K562 (cell line): ENCODE data around the gene TRIM31. TPM values are rescaled to one million over a fixed set of nuclear protein-coding genes. Genes with fewer than 3 reads are reported as not detected.
A peak's percentile ranks its signal among the peaks of the same experiment; 100 is the strongest.

ENCODE experiments used
- ATAC-seq: fragments of 200-7000 bp; cut with Tn5 transposase; 3 replicates; pipeline ENCODE4 v1.9.1; 2020; ENCODE audit warnings: moderate library complexity
- BruUV-seq: library from RNA; stranded (reverse); fragments of 400-500 nt; replicated peaks from 2 replicates; lab custom pipeline; 2021; lab: Mats Ljungman, UMichigan
- CTCF ChIA-PET: fragments of 300-600 bp; formaldehyde crosslinking; extraction: SDS; loops from one replicate; lab custom pipeline; 2021; ENCODE audit warnings: low intra/inter-chr PET ratio; lab: Yijun Ruan, JAX
- POLR2A ChIA-PET: fragments of 300-600, 350-650 bp; sonication (Branson Sonifier 250); formaldehyde crosslinking; extraction: SDS; loops from one replicate; lab custom pipeline; 2021; ENCODE audit warnings: antibody characterized with exemption, inconsistent platforms; lab: Yijun Ruan, JAX
- DNase-seq, 4 experiments: peaks; one replicate each; pipeline versions ENCODE4 v3.0.0 to v3.0.0-alpha.2; 2011 to 2018; ENCODE audit warnings: low spot score in 3 of 4, mixed read lengths in 3 of 4; ENCODE audit errors: extremely low read depth in 1 of 4
- FAIRE-seq: peaks from 2 replicates; lab custom pipeline; 2011; peaks lifted over from hg19 to GRCh38; lab: Jason Lieb, UNC
- H2AFZ ChIP-seq: 2 replicates; pipeline ENCODE4 v1.6.0; 2011; ENCODE audit warnings: low read depth, low read length, control low read depth, inconsistent platforms
- H3K27ac ChIP-seq: fragments of 200-600 bp; 3 replicates; pipeline ENCODE4 v1.8.0; 2011; ENCODE audit warnings: low read depth, mild to moderate bottlenecking, control low read depth, inconsistent platforms, low read length, moderate library complexity, mixed read lengths; ENCODE audit errors: extremely low read depth
- H3K27me3 ChIP-seq, 2 experiments: fragments of 300-600 bp in 1 of 2; 2 replicates in 1 of 2; 3 replicates in 1 of 2; pipeline versions ENCODE4 v1.6.0 to v1.8.0; 2011; ENCODE audit warnings: inconsistent platforms in 2 of 2, low read length in 2 of 2, mild to moderate bottlenecking in 1 of 2, mixed read lengths in 1 of 2, moderate library complexity in 1 of 2; ENCODE audit not compliant: control insufficient read depth in 2 of 2, insufficient read depth in 2 of 2
- H3K36me3 ChIP-seq: fragments of 300-600 bp; 3 replicates; pipeline ENCODE4 v1.8.0; 2011; ENCODE audit warnings: mild to moderate bottlenecking, low read length, inconsistent platforms; ENCODE audit not compliant: control insufficient read depth, insufficient read depth
- H3K4me1 ChIP-seq, 2 experiments: fragments of 200-600 bp in 1 of 2; replicated peaks in 1 of 2; 2 replicates in 1 of 2; 3 replicates in 1 of 2; pipeline versions ENCODE4 v1.5.1 to v1.8.0; 2011; ENCODE audit warnings: inconsistent platforms in 2 of 2, low read length in 2 of 2, mild to moderate bottlenecking in 1 of 2, mixed read lengths in 1 of 2, moderate library complexity in 1 of 2; ENCODE audit not compliant: control insufficient read depth in 2 of 2, insufficient read depth in 2 of 2
- H3K4me2 ChIP-seq: 2 replicates; pipeline ENCODE4 v1.6.1; 2011; ENCODE audit warnings: low read length, control low read depth, inconsistent platforms, mixed read lengths; ENCODE audit not compliant: insufficient read depth
- H3K4me3 ChIP-seq: fragments of 200-600 bp; sonication (generic), shearing (Covaris generic); 2 replicates; pipeline ENCODE4 v1.5.1; 2016; ENCODE audit warnings: control low read depth, inconsistent platforms
- H3K79me2 ChIP-seq: fragments of 200-600 bp; 3 replicates; pipeline ENCODE4 v1.8.0; 2011; ENCODE audit warnings: low read length, inconsistent platforms; ENCODE audit not compliant: control insufficient read depth, insufficient read depth
- H3K9ac ChIP-seq, 2 experiments: 2 replicates each; pipeline versions ENCODE4 v1.6.0 to v1.6.1; 2011; ENCODE audit warnings: low read depth in 2 of 2, low read length in 2 of 2, control low read depth in 1 of 2, inconsistent platforms in 1 of 2, mild to moderate bottlenecking in 1 of 2, mixed read lengths in 1 of 2; ENCODE audit not compliant: insufficient read depth in 1 of 2
- H3K9me1 ChIP-seq: one replicate; pipeline ENCODE4 v1.6.0; 2011; ENCODE audit warnings: inconsistent platforms, mild to moderate bottlenecking, low read length, moderate library complexity; ENCODE audit not compliant: control insufficient read depth, insufficient read depth
- H3K9me3 ChIP-seq: replicated peaks from 2 replicates; pipeline ENCODE4 v1.5.1; 2011; ENCODE audit warnings: low read depth, low read length, inconsistent platforms; ENCODE audit not compliant: control insufficient read depth, insufficient read depth
- H4K20me1 ChIP-seq: replicated peaks from 2 replicates; pipeline ENCODE4 v1.6.1; 2011; ENCODE audit warnings: low read length, inconsistent platforms, mixed read lengths; ENCODE audit not compliant: control insufficient read depth, insufficient read depth
- CREM ChIP-seq: IDR thresholded peaks from 2 replicates; pipeline ENCODE4 v1.6.1; 2014; ENCODE audit warnings: antibody characterized with exemption, low read depth
- DIDO1 ChIP-seq: fragments of 450-650 bp; IDR thresholded peaks from 2 replicates; pipeline ENCODE4 v1.6.1; 2016; ENCODE audit warnings: low read depth, missing biosample characterization, missing genetic modification characterization
- E2F3 ChIP-seq: fragments of 250-450 bp; sonication (Bioruptor Pico); IDR thresholded peaks from 2 replicates; pipeline ENCODE4 v1.4.0; 2020; ENCODE audit warnings: mild to moderate bottlenecking
- EP300 ChIP-seq: IDR thresholded peaks from 2 replicates; pipeline ENCODE4 v1.6.1; 2012; ENCODE audit warnings: low read length, improper control_type of control experiment
- ILK ChIP-seq: fragments of 450-650 bp; IDR thresholded peaks from 2 replicates; pipeline ENCODE4 v1.6.1; 2016; ENCODE audit warnings: missing genetic modification characterization, low read depth, mild to moderate bottlenecking, missing compliant biosample characterization, moderate library complexity, borderline replicate concordance
- KLF10 ChIP-seq: fragments of 250-450 bp; sonication (Bioruptor Pico); IDR thresholded peaks from 2 replicates; pipeline ENCODE4 v1.6.1; 2021; ENCODE audit warnings: matching md5 sums
- MAFG ChIP-seq: fragments of 450-650 bp; conservative IDR thresholded peaks from 2 replicates; pipeline ENCODE4 v1.6.1; 2016; ENCODE audit warnings: missing genetic modification characterization, missing compliant biosample characterization
- SIN3B ChIP-seq: fragments of 450-650 bp; IDR thresholded peaks from 2 replicates; pipeline ENCODE4 v1.6.1; 2017; ENCODE audit warnings: low read depth, mild to moderate bottlenecking, moderate library complexity
- SMAD2 ChIP-seq: fragments of 150-350 bp; IDR thresholded peaks from 2 replicates; pipeline ENCODE4 v1.6.1; 2014; ENCODE audit warnings: low read depth, mild to moderate bottlenecking, low read length
- SNIP1 ChIP-seq: fragments of 450-650 bp; IDR thresholded peaks from 2 replicates; pipeline ENCODE4 v1.7.1; 2017; ENCODE audit warnings: low read depth, mild to moderate bottlenecking
- TBL1XR1 ChIP-seq, 2 experiments: IDR thresholded peaks; 2 replicates each; pipeline ENCODE4 v1.6.1; 2012; ENCODE audit warnings: improper control_type of control experiment in 2 of 2, low read length in 2 of 2, mild to moderate bottlenecking in 1 of 2
- TRIM28 ChIP-seq: fragments of 450-650 bp; IDR thresholded peaks from 2 replicates; pipeline ENCODE4 v1.6.1; 2017
- ZBTB7A ChIP-seq: IDR thresholded peaks from 2 replicates; pipeline ENCODE4 v1.6.1; 2011; ENCODE audit warnings: low read depth, mild to moderate bottlenecking, low read length, moderate library complexity, borderline replicate concordance; ENCODE audit not compliant: control insufficient read depth
- ZNF212 ChIP-seq: fragments of 450-650 bp; formaldehyde crosslinking; IDR thresholded peaks from 2 replicates; pipeline ENCODE4 v1.4.0; 2020; ENCODE audit warnings: mild to moderate bottlenecking
- ZNF57 ChIP-seq: fragments of 450-650 bp; formaldehyde crosslinking; IDR thresholded peaks from 2 replicates; pipeline ENCODE4 v1.4.0; 2020; ENCODE audit warnings: mild to moderate bottlenecking, moderate library complexity
- ZNF79 ChIP-seq: fragments of 250-450 bp; sonication (Bioruptor Pico); IDR thresholded peaks from 2 replicates; pipeline ENCODE4 v1.4.0; 2020; ENCODE audit warnings: low read depth, mild to moderate bottlenecking, moderate library complexity
- WGBS: fragments of 100-300 bp; shearing (Covaris generic); methylation state at CpG from one replicate; pipeline ENCODE4 v1.1.6; 2016; ENCODE audit warnings: low coverage, mixed read lengths; ENCODE audit not compliant: insufficient coverage; ENCODE audit errors: missing lambda C conversion rate; 5-methylcytosine and 5-hydroxymethylcytosine counted together
- in situ Hi-C: fragments of 300-500 bp; cut with MboI; formaldehyde crosslinking; loops from 4 replicates; pipeline ENCODE4 v1.15.0; 2018; ENCODE audit warnings: inconsistent platforms, mixed read lengths
- intact Hi-C: fragments of 100-400 bp; cut with micrococcal nuclease; formaldehyde crosslinking; loops from 2 replicates; pipeline ENCODE4 v1.14.2; 2022
- polyA plus RNA-seq, 8 experiments: library from polyadenylated mRNA; depleted of rRNA in 4 of 8; stranded (reverse) in 5 of 8; unstranded in 3 of 8; fragments of >200 nt; fragmentation: Nextera tagmentation in 2 of 8; fragmentation: Illumina TruSeq in 1 of 8; extraction: Ambion mirVana in 2 of 8; extraction: Trizol in 1 of 8; gene quantifications; 2 replicates each; pipeline versions ENCODE4 v1.2.1 to v1.2.3, GENCODE V29; 2011 to 2014; ENCODE audit warnings: inconsistent platforms in 1 of 8, missing spikeins in 1 of 8
- total RNA-seq, 7 experiments: library from RNA; depleted of rRNA in 6 of 7; stranded (reverse); fragments of >200 nt in 6 of 7; fragmentation: Illumina TruSeq in 2 of 7; extraction: Trizol in 2 of 7; gene quantifications; 2 replicates each; pipeline versions ENCODE4 v1.2.1 to v1.2.3, GENCODE V29; 2011 to 2021; ENCODE audit warnings: low replicate concordance in 1 of 7
- TF ChIP-seq, protein P1 (sequence below), 2 experiments: fragments of 450-650 bp; conservative IDR thresholded peaks; 2 replicates each; pipeline ENCODE4 v1.6.1; 2017; ENCODE audit warnings: mild to moderate bottlenecking in 2 of 2, moderate library complexity in 2 of 2
- TF ChIP-seq, protein P2 (sequence below): fragments of 250-450 bp; sonication (Bioruptor Pico); IDR thresholded peaks from 2 replicates; pipeline ENCODE4 v1.9.0; 2021; ENCODE audit warnings: mild to moderate bottlenecking, inconsistent platforms

TRIM31 gene
- total and polyA plus RNA-seq, 9 of the 15 experiments (the other 6 are each of a cell fraction or from before 2014, with no cell fraction given), result not detected

DNA sequence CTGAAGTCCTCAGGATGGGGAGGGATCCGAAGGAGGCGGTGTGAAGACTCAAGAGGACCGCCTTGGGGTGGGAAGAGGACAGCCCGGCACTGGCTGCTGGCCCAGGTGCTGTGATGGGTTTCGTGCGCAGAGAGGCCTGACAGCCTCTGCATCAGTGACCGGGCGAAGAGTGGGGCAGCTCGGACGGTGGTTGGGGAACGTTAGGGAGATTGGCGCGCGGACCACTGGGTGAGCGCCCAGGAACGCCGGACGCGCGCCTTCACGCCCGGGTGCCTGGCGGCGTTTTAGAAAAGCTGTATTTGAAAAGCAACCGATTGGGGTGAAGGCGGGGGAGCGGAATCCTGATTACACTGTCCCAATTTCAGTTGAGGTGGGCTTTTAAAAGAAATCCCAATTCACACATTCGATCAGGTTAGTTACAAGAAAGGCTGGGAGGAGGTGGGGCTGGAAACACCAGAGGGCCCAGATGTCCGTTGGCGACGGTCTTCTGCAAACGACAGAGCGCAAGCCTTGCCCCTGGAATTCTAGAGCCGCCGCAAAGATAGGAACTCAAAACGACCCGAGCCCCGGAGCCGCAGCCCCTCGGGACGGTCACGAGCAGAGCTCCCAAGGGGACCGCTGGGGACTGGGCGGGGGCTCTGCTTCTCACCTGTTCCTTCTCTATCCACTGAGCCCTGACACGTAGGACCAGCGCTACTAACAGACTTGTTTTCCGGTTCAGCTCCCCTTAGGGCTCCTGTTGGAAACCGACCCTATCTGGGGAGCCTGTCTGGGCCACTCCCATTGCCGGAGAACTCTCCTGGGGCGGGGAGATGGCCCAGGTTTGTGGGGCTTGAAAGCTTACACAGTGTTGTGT lies 14.6 kb upstream of the TRIM31 start:
- POLR2A ChIA-PET, result interaction anchor here (1.9 kb wide), 1 partner anchor 8 kb away, joined by 6 read pairs; the partner anchor contains the start of gene TRIM40
- TF ChIP-seq ZBTB7A (no peak), SNIP1 (no peak), TBL1XR1 (IDR thresholded peaks at IDR 0.05; ENCODE audit: low read length in 2 of 2) (no peak), TRIM28 (no peak), ZNF57 (CRISPR knock-in tag) (no peak), KLF10 (no peak), DIDO1 (no peak), CREM (no peak), ZNF79 (CRISPR knock-in tag) (no peak), SMAD2 (no peak), MAFG (tag) (no peak), SIN3B (no peak), E2F3 (CRISPR knock-in tag) (no peak), ZNF212 (CRISPR knock-in tag) (no peak), ILK (tag) (no peak), EP300 (no peak)
- TF ChIP-seq, protein P1, sequence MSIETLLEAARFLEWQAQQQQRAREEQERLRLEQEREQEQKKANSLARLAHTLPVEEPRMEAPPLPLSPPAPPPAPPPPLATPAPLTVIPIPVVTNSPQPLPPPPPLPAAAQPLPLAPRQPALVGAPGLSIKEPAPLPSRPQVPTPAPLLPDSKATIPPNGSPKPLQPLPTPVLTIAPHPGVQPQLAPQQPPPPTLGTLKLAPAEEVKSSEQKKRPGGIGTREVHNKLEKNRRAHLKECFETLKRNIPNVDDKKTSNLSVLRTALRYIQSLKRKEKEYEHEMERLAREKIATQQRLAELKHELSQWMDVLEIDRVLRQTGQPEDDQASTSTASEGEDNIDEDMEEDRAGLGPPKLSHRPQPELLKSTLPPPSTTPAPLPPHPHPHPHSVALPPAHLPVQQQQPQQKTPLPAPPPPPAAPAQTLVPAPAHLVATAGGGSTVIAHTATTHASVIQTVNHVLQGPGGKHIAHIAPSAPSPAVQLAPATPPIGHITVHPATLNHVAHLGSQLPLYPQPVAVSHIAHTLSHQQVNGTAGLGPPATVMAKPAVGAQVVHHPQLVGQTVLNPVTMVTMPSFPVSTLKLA (conservative IDR thresholded peaks at IDR 0.05), result no peak
- TF ChIP-seq, protein P2, sequence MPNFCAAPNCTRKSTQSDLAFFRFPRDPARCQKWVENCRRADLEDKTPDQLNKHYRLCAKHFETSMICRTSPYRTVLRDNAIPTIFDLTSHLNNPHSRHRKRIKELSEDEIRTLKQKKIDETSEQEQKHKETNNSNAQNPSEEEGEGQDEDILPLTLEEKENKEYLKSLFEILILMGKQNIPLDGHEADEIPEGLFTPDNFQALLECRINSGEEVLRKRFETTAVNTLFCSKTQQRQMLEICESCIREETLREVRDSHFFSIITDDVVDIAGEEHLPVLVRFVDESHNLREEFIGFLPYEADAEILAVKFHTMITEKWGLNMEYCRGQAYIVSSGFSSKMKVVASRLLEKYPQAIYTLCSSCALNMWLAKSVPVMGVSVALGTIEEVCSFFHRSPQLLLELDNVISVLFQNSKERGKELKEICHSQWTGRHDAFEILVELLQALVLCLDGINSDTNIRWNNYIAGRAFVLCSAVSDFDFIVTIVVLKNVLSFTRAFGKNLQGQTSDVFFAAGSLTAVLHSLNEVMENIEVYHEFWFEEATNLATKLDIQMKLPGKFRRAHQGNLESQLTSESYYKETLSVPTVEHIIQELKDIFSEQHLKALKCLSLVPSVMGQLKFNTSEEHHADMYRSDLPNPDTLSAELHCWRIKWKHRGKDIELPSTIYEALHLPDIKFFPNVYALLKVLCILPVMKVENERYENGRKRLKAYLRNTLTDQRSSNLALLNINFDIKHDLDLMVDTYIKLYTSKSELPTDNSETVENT (CRISPR knock-in tag), result no peak
- TF ChIP-seq, all 486 proteins: peak for 0
- H3K4me2 ChIP-seq, result peak overlapping the region; percentile 13; the same call in 1 of the 2 replicates
- H2AFZ ChIP-seq, result no peak overlapping the region; the same call in 1 of the 2 replicates
- 43% methylated on average over 50 of the region's 50 CpGs for WGBS
- peaks cover 8 to 31% of the 10 kb centered on the region in 2 experiments; a peak in 3 of 5 replicates for H3K27me3 ChIP-seq
- FAIRE-seq (no peak), DNase-seq (no peak), ATAC-seq (no peak; the same call in 1 of the 3 replicates)
- no peaks in the 10 kb centered on the region for H3K9me1 ChIP-seq
- H3K4me3 ChIP-seq, result no peak overlapping the region
- intact Hi-C loops, result no loop called here
- CTCF ChIA-PET, result interaction anchor here (1.0 kb wide), 1 partner anchor 279 kb away, joined by 3 read pairs; no protein-coding TSS in a partner anchor
- H3K27ac ChIP-seq, result no peak overlapping the region
- H3K9ac ChIP-seq, result peak overlapping the region in 1 of 2 experiments; percentile 22; a peak in 1 of 4 replicates
- peaks cover 4 to 8% of the 10 kb centered on the region in 2 experiments; a peak in 3 of 5 replicates for H3K4me1 ChIP-seq
- no peaks in the 10 kb centered on the region for H4K20me1 ChIP-seq
- H3K9me3 ChIP-seq, result no peaks in the 10 kb centered on the region
- H3K36me3 ChIP-seq, result no peaks in the 10 kb centered on the region
- no TSS peak for BruUV-seq
- in situ Hi-C loops, result no loop called here
- H3K79me2 ChIP-seq, result no peaks in the 10 kb centered on the region
